Measurements from ENCODE around the gene DNAH10. TPM values are rescaled to one million over a fixed set of nuclear protein-coding genes. Genes with fewer than 3 reads are reported as not detected.
"Not testable (repeated sequence)": the region's sequence is repeated elsewhere in the genome, so short reads cannot be mapped to it uniquely, and the experiment has no call there.

The DNAH10 gene
- total RNA-seq, 4 donors from 2014 or later = under 0.01 to 1.7 (median 0.28) TPM

DNA sequence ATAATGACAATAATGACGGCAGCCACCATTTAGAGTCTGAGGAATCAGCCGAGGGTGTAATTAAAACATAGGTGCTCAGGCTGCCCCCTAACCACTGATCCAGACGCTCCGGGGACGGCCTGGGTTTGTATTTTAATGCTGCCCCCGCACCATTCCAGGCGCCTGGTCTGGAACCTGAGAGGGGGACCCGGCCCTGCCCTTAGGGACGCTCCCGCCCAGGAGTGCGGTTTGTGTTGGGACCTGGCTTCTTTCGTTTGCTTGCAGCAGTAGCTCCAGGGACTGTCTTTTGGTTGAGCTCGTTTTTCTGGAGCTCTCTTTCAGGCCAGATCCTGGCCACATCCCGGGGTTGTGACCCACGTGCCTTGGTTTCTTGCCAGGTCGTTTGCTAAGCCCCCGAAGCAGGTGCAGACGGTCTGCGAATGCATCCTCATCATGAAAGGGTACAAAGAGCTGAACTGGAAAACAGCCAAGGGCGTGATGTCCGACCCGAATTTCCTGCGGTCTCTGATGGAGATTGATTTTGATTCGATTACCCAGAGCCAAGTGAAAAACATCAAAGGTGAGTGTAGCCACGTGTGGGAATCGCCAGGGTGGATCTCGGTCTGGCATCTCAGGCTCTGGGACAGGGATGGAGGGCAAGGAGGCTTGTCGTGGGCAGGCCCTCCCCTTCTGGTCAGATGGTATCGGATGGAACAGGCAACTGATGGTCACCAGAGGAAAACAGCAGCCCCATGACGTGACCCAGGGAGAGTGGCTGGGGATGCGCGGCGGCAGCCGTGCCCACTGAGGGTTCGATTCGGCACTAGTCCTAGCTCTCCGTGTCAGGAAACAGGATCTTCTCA lies 147.0 kb downstream of the DNAH10 start:
- Histone ChIP-seq H3K27me3 (no peaks in the 10 kb centered on the region), H3K36me3 (no peaks in the 10 kb centered on the region), H3K9me3 (no peaks in the 10 kb centered on the region), H3K27ac (no peak overlapping the region), H3K4me3 (no peak overlapping the region), H3K4me1 (no peaks in the 10 kb centered on the region)
- DNase-seq = peak in 1 of 3 donors; percentile 43
- no peak for TF ChIP-seq POLR2A (IDR thresholded peaks at IDR 0.05)
- TF ChIP-seq, protein P1, sequence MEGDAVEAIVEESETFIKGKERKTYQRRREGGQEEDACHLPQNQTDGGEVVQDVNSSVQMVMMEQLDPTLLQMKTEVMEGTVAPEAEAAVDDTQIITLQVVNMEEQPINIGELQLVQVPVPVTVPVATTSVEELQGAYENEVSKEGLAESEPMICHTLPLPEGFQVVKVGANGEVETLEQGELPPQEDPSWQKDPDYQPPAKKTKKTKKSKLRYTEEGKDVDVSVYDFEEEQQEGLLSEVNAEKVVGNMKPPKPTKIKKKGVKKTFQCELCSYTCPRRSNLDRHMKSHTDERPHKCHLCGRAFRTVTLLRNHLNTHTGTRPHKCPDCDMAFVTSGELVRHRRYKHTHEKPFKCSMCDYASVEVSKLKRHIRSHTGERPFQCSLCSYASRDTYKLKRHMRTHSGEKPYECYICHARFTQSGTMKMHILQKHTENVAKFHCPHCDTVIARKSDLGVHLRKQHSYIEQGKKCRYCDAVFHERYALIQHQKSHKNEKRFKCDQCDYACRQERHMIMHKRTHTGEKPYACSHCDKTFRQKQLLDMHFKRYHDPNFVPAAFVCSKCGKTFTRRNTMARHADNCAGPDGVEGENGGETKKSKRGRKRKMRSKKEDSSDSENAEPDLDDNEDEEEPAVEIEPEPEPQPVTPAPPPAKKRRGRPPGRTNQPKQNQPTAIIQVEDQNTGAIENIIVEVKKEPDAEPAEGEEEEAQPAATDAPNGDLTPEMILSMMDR (IDR thresholded peaks at IDR 0.05) = no peak

DNA sequence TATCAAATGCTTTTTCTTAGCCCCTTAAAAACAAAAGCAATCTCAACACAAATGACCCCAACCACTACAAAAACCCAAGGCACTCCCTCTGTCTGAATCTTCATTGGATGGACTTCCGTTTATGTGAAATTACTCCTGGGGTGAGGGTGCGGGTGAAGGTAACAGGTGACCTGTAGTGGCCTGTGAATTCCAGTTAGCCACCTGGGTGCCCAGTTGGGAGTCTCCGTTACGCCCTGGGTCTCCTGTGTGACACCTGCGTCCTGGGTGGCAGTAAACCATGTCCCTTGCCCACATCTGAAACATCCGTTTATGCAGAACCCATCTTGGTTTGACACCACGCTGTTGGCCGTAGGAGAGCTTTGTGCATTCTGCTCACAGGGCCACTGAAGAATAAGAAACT lies 148.0 kb downstream of the DNAH10 start:
- Histone ChIP-seq H3K4me1 (no peaks in the 10 kb centered on the region), H3K4me3 (no peak overlapping the region), H3K27ac (no peak overlapping the region), H3K27me3 (no peaks in the 10 kb centered on the region), H3K36me3 (no peaks in the 10 kb centered on the region), H3K9me3 (no peaks in the 10 kb centered on the region)
- no peak for TF ChIP-seq POLR2A (IDR thresholded peaks at IDR 0.05)
- TF ChIP-seq, protein P1 (IDR thresholded peaks at IDR 0.05) = no peak
- DNase-seq = peak in 1 of 3 donors; percentile 32

DNA sequence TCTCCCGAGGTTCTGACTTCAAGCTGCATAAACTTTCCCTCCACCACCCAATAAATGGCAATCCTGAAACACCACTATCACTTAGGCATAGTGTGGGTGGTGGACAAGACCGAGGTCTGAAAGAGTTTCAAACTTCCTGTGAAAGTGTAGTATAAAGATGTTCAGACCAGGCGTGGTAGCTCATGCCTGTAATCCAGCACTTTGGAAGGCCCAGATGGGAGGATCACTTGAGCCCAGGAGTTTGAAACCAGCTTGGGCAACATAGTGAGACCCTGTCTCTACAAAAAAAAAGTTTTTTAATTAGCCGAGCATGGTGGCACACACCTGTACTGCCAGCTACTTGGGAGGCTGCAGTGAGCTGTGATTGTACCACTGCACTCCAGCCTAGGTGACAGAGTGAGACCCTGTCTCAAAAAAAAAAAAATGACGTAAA lies 148.7 kb downstream of the DNAH10 start:
- H3K4me3 ChIP-seq = no peak overlapping the region

DNA sequence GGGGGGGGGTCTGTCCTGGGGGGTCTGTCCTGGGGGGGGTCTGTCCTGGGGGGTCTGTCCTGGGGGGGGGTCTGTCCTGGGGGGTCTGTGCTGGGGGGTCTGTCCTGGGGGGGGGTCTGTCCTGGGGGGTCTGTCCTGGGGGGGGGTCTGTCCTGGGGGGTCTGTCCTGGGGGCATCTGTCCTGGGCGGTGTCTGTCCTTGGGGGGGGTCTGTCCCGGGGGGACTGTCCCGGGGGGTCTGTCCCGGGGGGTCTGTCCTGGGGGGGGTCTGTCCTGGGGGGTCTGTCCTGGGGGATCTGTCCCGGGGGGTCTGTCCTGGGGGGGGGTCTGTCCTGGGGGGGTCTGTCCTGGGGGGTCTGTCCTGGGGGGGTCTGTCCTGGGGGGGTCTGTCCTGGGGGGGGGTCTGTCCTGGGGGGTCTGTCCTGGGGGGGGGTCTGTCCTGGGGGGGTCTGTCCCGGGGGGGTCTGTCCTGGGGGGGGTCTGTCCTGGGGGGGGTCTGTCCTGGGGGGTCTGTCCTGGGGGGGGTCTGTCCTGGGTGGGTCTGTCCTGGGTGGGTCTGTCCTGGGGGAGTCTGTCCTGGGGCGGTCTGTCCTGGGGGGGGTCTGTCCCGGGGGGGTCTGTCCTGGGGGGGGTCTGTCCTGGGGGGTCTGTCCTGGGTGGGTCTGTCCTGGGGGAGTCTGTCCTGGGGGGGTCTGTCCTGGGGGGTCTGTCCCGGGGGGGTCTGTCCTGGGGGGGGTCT lies 149.7 kb downstream of the DNAH10 start:
- not testable (repeated sequence) for DNase-seq, H3K27ac ChIP-seq, H3K9me3 ChIP-seq, H3K36me3 ChIP-seq, H3K27me3 ChIP-seq, H3K4me1 ChIP-seq, H3K4me3 ChIP-seq

More for the DNA sequence above, 148.7 kb downstream of the DNAH10 start:
- no peak for DNase-seq
- TF ChIP-seq POLR2A (IDR thresholded peaks at IDR 0.05) = no peak
- TF ChIP-seq, protein P1 (IDR thresholded peaks at IDR 0.05) = no peak
- Histone ChIP-seq H3K36me3 (no peaks in the 10 kb centered on the region), H3K27me3 (no peaks in the 10 kb centered on the region), H3K4me1 (no peaks in the 10 kb centered on the region), H3K9me3 (no peaks in the 10 kb centered on the region), H3K27ac (no peak overlapping the region)

DNA sequence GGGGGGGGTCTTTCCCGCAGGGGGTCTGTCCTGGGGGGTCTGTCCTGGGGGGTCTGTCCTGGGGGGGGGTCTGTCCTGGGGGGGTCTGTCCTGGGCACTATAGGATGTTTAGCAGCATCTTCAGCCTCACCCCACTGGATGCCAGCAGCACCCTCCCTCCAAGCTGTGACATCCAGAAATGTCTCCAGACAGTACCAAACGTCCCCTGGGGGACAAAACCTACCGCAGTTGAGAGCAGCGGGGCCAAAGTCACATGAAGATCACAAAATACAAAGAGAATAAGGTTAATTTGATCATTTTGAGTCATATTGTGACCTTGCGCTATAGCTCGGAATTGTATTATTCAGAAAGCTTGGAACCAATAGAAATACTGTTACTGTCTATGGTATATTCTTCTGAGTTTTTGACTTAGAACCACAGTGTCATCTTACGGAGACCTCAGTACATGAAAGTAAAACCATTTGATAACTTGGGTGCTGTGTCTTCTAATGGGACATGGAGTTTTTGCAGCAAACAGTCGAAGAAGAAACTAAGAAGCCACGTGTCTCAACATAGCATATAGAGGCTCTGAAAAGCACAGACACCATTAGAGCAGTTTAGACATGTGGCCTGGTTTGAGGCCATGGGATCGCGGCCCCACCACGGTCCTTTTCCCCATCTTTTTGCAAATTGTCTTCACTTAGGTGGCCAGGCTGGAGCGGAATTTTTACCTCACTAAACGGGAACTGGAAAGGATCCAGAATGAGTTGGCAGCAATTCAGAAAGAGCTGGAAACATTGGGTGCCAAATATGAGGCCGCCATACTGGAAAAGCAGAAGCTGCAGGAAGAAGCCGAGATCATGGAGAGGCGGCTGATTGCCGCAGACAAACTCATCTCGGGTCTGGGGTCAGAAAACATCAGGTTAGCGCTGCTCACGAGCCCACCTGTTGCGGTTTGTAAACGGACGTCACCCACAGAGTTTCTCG lies 150.6 kb downstream of the DNAH10 start:
- no peak for DNase-seq
- Histone ChIP-seq H3K4me3 (no peak overlapping the region), H3K4me1 (no peaks in the 10 kb centered on the region), H3K27ac (no peak overlapping the region), H3K9me3 (no peaks in the 10 kb centered on the region), H3K27me3 (no peaks in the 10 kb centered on the region), H3K36me3 (no peaks in the 10 kb centered on the region)
- no peak for TF ChIP-seq POLR2A (IDR thresholded peaks at IDR 0.05)
- TF ChIP-seq, protein P1 (IDR thresholded peaks at IDR 0.05) = no peak
